ENCODE measurements around the gene ACER3. TPM values are rescaled to one million over a fixed set of nuclear protein-coding genes. Genes with fewer than 3 reads are reported as not detected.
"Not testable (repeated sequence)": the region's sequence is repeated elsewhere in the genome, so short reads cannot be mapped to it uniquely, and the experiment has no call there.

The ACER3 gene
- total RNA-seq, 1 donor from 2014 or later = 15.6 TPM

- Mint-ChIP-seq H3K36me3 (ENCODE audit: low read depth) (no peaks in the 10 kb centered on the region), H3K27ac (no peak overlapping the region), H3K27me3 (ENCODE audit: low read depth) (peaks cover 46% of the 10 kb centered on the region), H3K9me3 (no peaks in the 10 kb centered on the region), H3K4me3 (ENCODE audit: low read depth) (no peak overlapping the region), H3K4me1 (ENCODE audit: low read depth) (no peaks in the 10 kb centered on the region)
- DNase-seq (ENCODE audit: low spot score) = no peak
- intact Hi-C loops (cut with micrococcal nuclease) = no loop called here
Observed at GRCh38 chr11:76843907-76844306, 16.8 kb upstream of the ACER3 start.

GRCh38 chr11:76844511-76844910, 16.2 kb upstream of the ACER3 start:
- H3K4me3 Mint-ChIP-seq (ENCODE audit: low read depth) = no peak overlapping the region
- DNase-seq (ENCODE audit: low spot score) = no peak
- H3K9me3 Mint-ChIP-seq = no peaks in the 10 kb centered on the region
- H3K27me3 Mint-ChIP-seq (ENCODE audit: low read depth) = peaks cover 48% of the 10 kb centered on the region
- H3K36me3 Mint-ChIP-seq (ENCODE audit: low read depth) = no peaks in the 10 kb centered on the region
- no peak overlapping the region for H3K27ac Mint-ChIP-seq
- H3K4me1 Mint-ChIP-seq (ENCODE audit: low read depth) = no peaks in the 10 kb centered on the region
- intact Hi-C loops (cut with micrococcal nuclease) = no loop called here

GRCh38 chr11:76845069-76845468, 15.6 kb upstream of the ACER3 start:
- intact Hi-C loops (cut with micrococcal nuclease) = no loop called here
- no peaks in the 10 kb centered on the region for H3K9me3 Mint-ChIP-seq
- no peak for DNase-seq (ENCODE audit: low spot score)
- no peak overlapping the region for H3K27ac Mint-ChIP-seq
- H3K36me3 Mint-ChIP-seq (ENCODE audit: low read depth) = no peaks in the 10 kb centered on the region
- no peaks in the 10 kb centered on the region for H3K4me1 Mint-ChIP-seq (ENCODE audit: low read depth)
- H3K27me3 Mint-ChIP-seq (ENCODE audit: low read depth) = peaks cover 45% of the 10 kb centered on the region
- no peak overlapping the region for H3K4me3 Mint-ChIP-seq (ENCODE audit: low read depth)

GRCh38 chr11:76846441-76846840, 14.3 kb upstream of the ACER3 start:
- Mint-ChIP-seq H3K4me3 (ENCODE audit: low read depth) (no peak overlapping the region), H3K9me3 (no peaks in the 10 kb centered on the region), H3K4me1 (ENCODE audit: low read depth) (no peaks in the 10 kb centered on the region), H3K27me3 (ENCODE audit: low read depth) (peaks cover 38% of the 10 kb centered on the region), H3K36me3 (ENCODE audit: low read depth) (no peaks in the 10 kb centered on the region), H3K27ac (no peak overlapping the region)
- intact Hi-C loops (cut with micrococcal nuclease) = no loop called here
- no peak for DNase-seq (ENCODE audit: low spot score)

DNA sequence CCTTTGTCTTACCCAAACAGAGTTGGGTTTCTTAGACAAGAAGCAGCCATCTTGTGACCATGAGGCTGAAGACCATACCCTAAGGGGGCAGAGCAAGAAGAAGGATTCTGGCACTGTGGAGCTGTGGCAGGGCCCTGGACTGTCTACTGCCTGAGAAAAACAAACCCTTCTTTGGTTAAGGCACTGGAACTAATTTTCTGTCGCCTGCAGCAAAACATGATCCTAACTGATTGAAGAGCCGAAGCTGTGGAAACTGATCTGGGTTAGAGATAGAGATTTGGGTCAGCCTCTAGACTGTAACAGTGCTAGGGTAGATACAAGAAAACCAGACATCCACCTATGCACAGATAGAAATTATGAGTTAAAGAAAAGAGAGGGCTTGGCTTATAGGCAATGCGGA, 11.3 kb upstream of the ACER3 start:
- intact Hi-C loops (cut with micrococcal nuclease) = no loop called here
- no peaks in the 10 kb centered on the region for H3K9me3 Mint-ChIP-seq
- H3K36me3 Mint-ChIP-seq (ENCODE audit: low read depth) = no peaks in the 10 kb centered on the region
- DNase-seq (ENCODE audit: low spot score) = no peak
- no peaks in the 10 kb centered on the region for H3K4me1 Mint-ChIP-seq (ENCODE audit: low read depth)
- H3K27ac Mint-ChIP-seq = no peak overlapping the region
- no peak overlapping the region for H3K4me3 Mint-ChIP-seq (ENCODE audit: low read depth)
- peaks cover 20% of the 10 kb centered on the region for H3K27me3 Mint-ChIP-seq (ENCODE audit: low read depth)

GRCh38 chr11:76850130-76850529, 10.6 kb upstream of the ACER3 start:
- intact Hi-C loops (cut with micrococcal nuclease) = no loop called here
- Mint-ChIP-seq H3K4me1 (ENCODE audit: low read depth) (peaks cover 4% of the 10 kb centered on the region), H3K27ac (no peak overlapping the region), H3K27me3 (ENCODE audit: low read depth) (peaks cover 17% of the 10 kb centered on the region), H3K9me3 (no peaks in the 10 kb centered on the region), H3K4me3 (ENCODE audit: low read depth) (no peak overlapping the region), H3K36me3 (ENCODE audit: low read depth) (no peaks in the 10 kb centered on the region)
- DNase-seq (ENCODE audit: low spot score) = no peak

DNA sequence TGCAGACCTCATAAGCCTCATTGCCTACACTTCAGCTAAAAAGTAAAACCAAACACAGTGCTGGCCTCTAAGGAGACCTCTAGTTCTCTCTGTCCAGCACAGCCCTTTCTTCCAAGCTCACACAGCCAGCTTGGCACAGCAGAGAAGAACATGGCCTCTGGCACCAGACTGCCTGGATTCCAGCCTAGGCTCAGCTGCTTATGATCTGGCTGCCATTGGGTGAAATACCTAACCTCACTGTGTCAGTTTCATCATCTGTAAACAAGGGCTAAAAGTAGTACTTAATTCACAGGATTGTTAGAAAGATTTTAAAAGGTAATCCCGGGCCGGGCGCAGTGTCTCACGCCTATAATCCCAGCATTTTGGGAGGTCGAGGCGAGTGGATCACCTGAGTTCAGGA, 9.9 kb upstream of the ACER3 start:
- intact Hi-C loops (cut with micrococcal nuclease) = no loop called here
- no peak for DNase-seq (ENCODE audit: low spot score)
- H3K4me3 Mint-ChIP-seq (ENCODE audit: low read depth) = no peak overlapping the region
- H3K27ac Mint-ChIP-seq = no peak overlapping the region
- H3K9me3 Mint-ChIP-seq = no peaks in the 10 kb centered on the region
- H3K27me3 Mint-ChIP-seq (ENCODE audit: low read depth) = peaks cover 17% of the 10 kb centered on the region
- no peaks in the 10 kb centered on the region for H3K36me3 Mint-ChIP-seq (ENCODE audit: low read depth)
- peaks cover 4% of the 10 kb centered on the region for H3K4me1 Mint-ChIP-seq (ENCODE audit: low read depth)

DNA sequence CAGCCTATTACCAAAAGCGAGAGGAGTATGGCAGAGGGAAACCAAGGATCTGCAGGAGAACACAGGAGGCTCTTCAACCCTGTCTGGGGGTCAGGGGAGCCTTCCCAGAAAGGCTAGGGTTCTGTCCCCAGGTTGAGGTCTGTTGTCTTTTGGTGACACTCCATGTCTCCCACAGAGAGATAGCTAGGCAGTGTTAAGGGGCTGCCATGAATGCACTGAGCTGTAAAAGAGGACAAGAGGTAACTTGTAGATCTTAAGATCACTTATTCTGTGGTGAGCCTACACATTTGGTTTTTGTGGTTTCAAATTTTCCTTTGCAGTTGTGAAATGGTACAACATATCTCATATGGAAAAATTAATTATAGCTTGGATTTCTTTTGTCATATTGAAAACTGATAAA, 6.0 kb upstream of the ACER3 start:
- Mint-ChIP-seq H3K27me3 (ENCODE audit: low read depth) (peaks cover 2% of the 10 kb centered on the region), H3K4me3 (ENCODE audit: low read depth) (no peak overlapping the region), H3K36me3 (ENCODE audit: low read depth) (peaks cover 3% of the 10 kb centered on the region), H3K27ac (no peak overlapping the region), H3K9me3 (no peaks in the 10 kb centered on the region), H3K4me1 (ENCODE audit: low read depth) (peaks cover 8% of the 10 kb centered on the region)
- intact Hi-C loops (cut with micrococcal nuclease) = no loop called here
- no peak for DNase-seq (ENCODE audit: low spot score)

DNA sequence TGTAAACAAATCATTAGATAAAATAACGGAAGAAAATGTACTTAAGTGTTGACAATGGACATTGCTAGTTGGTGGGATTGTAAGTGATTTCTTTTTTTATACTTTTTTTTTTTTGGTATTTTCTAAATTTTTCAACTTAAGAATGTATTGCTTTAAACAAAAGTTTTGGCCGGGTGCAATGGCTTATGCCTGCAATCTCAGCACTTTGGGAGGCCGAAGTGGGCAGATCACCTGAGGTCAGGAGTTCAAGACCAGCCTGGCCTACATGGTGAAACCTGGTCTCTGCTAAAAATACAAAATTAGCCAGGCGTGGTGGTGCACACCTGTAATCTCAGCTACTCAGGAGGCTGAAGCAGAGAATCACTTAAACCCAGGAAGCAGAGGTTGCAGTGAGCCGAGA, 5.0 kb upstream of the ACER3 start:
- H3K4me3 Mint-ChIP-seq (ENCODE audit: low read depth); H3K9me3 Mint-ChIP-seq; DNase-seq (ENCODE audit: low spot score); H3K27me3 Mint-ChIP-seq (ENCODE audit: low read depth); H3K36me3 Mint-ChIP-seq (ENCODE audit: low read depth); intact Hi-C loops (cut with micrococcal nuclease); H3K27ac Mint-ChIP-seq; H3K4me1 Mint-ChIP-seq (ENCODE audit: low read depth): not testable (repeated sequence)

DNA sequence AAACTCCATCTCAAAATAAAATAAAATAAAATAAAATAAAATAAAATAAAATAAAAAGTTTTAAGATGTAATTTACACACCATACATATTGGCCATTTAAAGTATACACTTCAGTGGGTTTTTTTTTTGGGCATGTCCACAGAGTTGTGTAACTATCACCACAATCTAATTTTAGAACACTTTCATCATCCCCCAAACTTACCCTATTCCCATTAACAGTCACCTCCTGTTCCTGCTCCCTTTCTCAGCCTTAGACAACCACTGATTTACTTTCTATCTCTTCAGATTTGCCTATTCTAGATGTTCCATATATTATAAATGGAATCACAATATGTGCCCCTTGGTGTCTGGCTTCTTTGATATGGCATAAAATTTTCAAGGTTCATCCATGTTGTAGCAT, 4.6 kb upstream of the ACER3 start:
- H3K27me3 Mint-ChIP-seq (ENCODE audit: low read depth) = peaks cover 2% of the 10 kb centered on the region
- no peaks in the 10 kb centered on the region for H3K9me3 Mint-ChIP-seq
- H3K4me1 Mint-ChIP-seq (ENCODE audit: low read depth) = peaks cover 8% of the 10 kb centered on the region
- H3K4me3 Mint-ChIP-seq (ENCODE audit: low read depth) = no peak overlapping the region
- H3K27ac Mint-ChIP-seq = no peak overlapping the region
- intact Hi-C loops (cut with micrococcal nuclease) = no loop called here
- peaks cover 3% of the 10 kb centered on the region for H3K36me3 Mint-ChIP-seq (ENCODE audit: low read depth)
- DNase-seq (ENCODE audit: low spot score) = no peak

GRCh38 chr11:76856571-76856970, 4.1 kb upstream of the ACER3 start:
- intact Hi-C loops (cut with micrococcal nuclease) = no loop called here
- no peak for DNase-seq (ENCODE audit: low spot score)
- no peak overlapping the region for H3K27ac Mint-ChIP-seq
- no peaks in the 10 kb centered on the region for H3K9me3 Mint-ChIP-seq
- H3K4me1 Mint-ChIP-seq (ENCODE audit: low read depth) = peaks cover 10% of the 10 kb centered on the region
- peaks cover 3% of the 10 kb centered on the region for H3K36me3 Mint-ChIP-seq (ENCODE audit: low read depth)
- no peak overlapping the region for H3K4me3 Mint-ChIP-seq (ENCODE audit: low read depth)
- H3K27me3 Mint-ChIP-seq (ENCODE audit: low read depth) = peaks cover 2% of the 10 kb centered on the region

DNA sequence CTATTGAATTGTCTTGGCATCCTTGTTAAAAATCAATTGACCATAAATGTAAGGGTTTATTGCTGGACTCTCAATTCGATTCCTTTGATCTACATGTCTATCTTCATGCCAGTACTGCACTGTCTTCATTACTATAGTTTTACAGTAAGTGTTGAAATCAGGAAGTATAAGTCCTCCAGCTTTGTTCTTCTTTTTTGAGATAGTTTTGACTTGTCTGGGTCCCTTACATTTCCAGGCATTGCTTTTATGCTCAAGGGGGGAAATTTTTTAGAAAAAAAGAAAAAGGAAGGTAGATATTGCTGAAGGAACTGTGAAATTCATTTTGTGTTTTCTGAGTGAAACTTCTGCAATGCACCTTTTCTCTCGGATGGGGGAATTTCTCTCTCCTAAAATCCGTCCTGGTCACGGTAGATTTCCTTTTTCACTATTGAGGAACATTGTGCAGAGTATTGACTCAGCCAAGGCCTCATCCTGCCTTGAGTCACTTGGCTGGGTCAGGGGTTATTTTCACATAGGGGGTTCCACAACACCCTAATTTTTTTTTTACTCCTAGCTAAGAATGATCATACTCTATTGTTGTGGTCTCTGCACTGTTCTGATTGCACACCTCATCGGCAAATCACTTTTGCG, 2.8 kb upstream of the ACER3 start:
- DNase-seq (ENCODE audit: low spot score) = no peak
- Mint-ChIP-seq H3K4me3 (ENCODE audit: low read depth) (no peak overlapping the region), H3K4me1 (ENCODE audit: low read depth) (peaks cover 16% of the 10 kb centered on the region), H3K27ac (no peak overlapping the region), H3K27me3 (ENCODE audit: low read depth) (peaks cover 2% of the 10 kb centered on the region), H3K36me3 (ENCODE audit: low read depth) (peaks cover 3% of the 10 kb centered on the region), H3K9me3 (no peaks in the 10 kb centered on the region)
- intact Hi-C loops (cut with micrococcal nuclease) = no loop called here

GRCh38 chr11:76859708-76860227, 950 bp upstream of the ACER3 start:
- intact Hi-C loops (cut with micrococcal nuclease) = loop anchor here (5.0 kb wide), 1 partner anchor 52 kb away; no protein-coding TSS in a partner anchor
- Mint-ChIP-seq H3K36me3 (ENCODE audit: low read depth) (peaks cover 12% of the 10 kb centered on the region), H3K27ac (peak overlapping the region; percentile 51), H3K4me1 (ENCODE audit: low read depth) (peaks cover 23% of the 10 kb centered on the region), H3K9me3 (no peaks in the 10 kb centered on the region), H3K4me3 (ENCODE audit: low read depth) (peak overlapping the region; percentile 71), H3K27me3 (ENCODE audit: low read depth) (peaks cover 2% of the 10 kb centered on the region)
- DNase-seq (ENCODE audit: low spot score) = no peak
